Stimulated activated CD4-positive, alpha-beta T cell treated with anti-CD3 and anti-CD28 coated beads, Interleukin-4, amount 100 ng/mL, for 4 hours (primary cell): Measurements from ENCODE around the gene PDE4C.
"Not testable (repeated sequence)": the region's sequence is repeated elsewhere in the genome, so short reads cannot be mapped to it uniquely, and the experiment has no call there.

ENCODE experiments used
- DNase-seq, 2 experiments: peaks; one replicate each; pipeline ENCODE4 v3.0.0-alpha.2; 2020

The PDE4C gene

DNA sequence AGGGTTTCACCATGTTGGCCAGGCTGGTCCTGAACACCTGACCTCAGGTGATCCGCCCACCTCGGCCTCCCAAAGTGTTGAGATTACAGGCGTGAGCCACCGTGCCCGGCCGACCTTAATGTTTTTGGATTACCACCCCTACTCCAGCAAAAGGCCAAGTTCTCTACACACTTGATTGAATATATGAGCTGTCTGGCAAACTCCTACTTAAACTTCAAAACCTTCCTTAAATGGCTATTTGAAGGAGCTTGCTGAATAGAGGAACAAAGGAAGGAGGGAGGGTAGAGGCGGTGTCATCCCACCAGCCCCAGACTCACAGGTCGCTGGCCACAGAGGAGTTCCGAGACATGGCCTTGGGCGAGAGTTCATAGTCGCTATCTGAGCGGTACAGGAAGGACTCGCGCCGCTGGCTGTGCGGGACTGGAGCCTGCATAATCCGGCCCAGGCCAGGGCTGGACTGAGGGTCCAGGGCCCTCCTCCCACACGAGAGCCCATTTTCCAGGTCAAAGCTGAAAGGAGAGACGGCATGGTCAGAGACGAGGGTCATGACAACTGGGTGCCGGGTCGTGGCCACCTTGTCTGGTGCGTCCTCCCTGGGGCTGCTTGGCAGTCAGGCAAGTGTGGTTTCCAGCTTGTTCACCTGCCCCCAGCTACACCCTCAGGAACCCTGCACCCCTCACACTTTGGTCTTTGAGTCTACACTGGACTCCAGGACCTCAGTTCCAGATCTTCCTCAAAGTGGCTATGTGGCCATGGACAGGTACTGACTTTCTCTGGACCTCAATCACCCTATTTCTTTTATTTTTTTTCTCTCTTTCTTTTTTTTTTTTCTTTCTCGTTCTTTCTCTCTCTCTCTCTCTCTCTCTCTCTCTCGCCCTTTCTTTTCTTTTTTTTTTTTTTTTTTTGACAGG is 4.2 kb downstream of the PDE4C start:
- DNase-seq = no peak

- DNase-seq = no peak
Observed at GRCh38 chr19:18220632-18221275, 5.5 kb downstream of the PDE4C start.

DNA sequence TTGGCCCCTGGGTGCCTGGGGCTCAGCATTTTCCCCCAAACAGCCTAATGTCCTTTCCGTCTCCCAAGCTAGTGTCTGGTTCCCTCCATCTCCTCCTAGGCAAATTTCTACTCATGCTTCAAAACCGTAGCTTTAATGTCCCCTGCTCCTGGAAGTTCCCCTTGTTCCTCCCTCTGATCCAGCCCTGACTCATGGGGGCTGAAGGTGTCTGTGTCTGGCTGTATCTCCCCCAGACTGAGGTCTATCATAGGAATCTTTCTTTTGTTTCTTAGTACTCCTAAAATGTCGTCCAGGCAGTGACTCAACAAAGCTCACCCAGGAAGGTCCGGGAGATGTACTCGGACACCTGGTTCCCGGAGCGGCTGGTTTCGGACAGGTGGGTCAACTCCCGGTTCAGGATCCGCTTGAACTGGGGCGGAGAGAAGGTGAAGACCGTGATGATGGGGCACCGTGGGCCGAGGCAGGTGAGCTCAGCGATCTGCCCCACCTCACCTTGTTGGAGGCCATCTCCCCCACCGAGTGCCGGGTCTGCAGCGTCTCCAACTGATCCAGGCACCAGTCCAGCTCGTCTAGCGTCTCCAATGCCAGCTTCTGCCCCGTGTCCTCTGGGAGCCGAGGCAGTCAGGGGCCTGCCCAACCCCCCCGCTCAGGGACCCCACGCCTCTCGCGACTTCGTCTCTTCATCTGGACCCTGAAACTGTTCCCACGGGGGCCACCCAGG is 6.2 kb downstream of the PDE4C start:
- no peak for DNase-seq

- DNase-seq = no peak
Observed at GRCh38 chr19:18218600-18218999, 7.6 kb downstream of the PDE4C start.

- DNase-seq = no peak
Observed at GRCh38 chr19:18218159-18218558, 8.1 kb downstream of the PDE4C start.

- no peak for DNase-seq
Observed at GRCh38 chr19:18216789-18217188, 9.4 kb downstream of the PDE4C start.

GRCh38 chr19:18214779-18215433 is 11.3 kb downstream of the PDE4C start:
- DNase-seq = no peak

DNA sequence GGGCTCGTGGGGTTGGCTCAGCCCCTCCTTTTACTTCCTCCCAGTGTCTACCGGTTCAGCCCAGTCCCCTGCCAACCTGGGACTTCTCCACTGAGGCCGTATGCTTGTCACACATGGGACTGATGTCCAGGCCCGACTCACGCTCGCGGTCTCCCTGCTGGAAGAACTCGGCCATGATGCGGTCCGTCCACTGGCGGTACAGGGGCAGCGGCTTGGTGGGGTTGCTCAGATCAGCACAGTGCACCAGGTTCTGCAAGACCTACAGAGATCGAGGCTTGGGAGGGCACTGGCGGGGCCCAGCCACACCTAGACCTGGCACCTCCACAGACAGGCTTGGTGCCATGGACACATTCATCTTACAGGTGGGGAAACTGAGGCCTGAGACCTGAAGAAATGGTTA is 14.6 kb downstream of the PDE4C start:
- DNase-seq = no peak

GRCh38 chr19:18209912-18210311 is 16.3 kb downstream of the PDE4C start:
- DNase-seq = not testable (repeated sequence)

GRCh38 chr19:18208098-18208951 is 17.9 kb downstream of the PDE4C start:
- peak; percentile 32 to 59 for DNase-seq

DNA sequence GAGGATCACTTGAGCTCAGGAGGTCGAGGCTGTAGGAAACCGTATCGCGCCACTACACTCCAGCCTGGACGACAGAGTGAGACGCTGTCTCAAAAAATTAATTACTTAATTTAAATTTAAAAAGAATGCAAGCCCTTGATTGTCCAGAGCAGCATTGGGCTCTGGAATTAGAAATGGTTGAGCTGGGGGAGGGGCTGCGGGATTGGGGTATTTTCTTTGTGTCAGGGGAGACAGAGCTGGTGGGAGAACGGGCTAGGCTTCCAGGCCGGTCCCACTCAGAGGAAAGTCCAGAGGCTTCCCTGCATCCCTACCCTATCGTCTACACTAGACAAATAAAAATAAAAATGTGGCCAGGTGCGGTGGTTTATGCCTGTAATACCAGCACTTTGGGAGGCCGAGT is 20.2 kb downstream of the PDE4C start:
- DNase-seq = no peak

DNA sequence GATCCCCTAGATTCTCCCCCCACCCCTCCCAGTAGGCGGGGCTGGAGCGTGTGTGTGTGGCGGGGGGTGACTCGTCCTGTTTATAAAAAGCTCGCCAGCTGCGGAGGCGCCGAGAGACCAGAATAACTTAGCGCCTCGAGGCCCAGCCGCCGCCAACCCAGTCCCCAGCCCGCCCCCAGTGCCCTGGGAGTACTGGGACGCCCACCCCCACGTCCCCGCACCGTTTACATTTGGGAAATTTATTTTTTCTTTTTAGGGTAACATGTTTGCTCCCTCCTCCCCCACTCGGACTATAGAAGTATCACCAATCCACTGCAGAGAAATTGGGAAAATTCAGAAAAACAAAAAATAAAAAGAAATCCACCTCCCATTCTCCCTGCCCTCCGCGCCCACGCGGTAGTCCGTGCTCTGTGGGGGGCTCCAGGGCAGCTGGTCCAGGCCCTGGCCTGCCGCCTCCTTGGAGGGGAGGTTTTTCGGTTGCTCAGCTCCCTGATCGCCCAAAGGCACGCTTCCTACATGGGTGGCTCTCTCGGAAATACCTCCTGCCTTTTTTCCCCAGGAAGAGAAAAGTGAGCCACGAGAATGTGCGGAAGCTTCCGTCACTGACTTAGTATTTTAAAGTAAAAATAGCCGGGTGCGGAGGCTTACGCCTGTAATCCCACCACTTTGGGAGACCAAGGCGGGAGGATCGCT is 20.9 kb downstream of the PDE4C start:
- DNase-seq = peak; percentile 49 to 53

GRCh38 chr19:18204394-18205199 is 21.6 kb downstream of the PDE4C start:
- no peak for DNase-seq

GRCh38 chr19:18203863-18204393 is 22.3 kb downstream of the PDE4C start, which contains the start of gene RAB3A:
Gene RAB3A (minus strand): TSS chr19:18204042. CDS start chr19:18202740, 1,302 bp downstream.
- DNase-seq = peak; percentile 98 to 99

- DNase-seq = peak; percentile 31 to 43
Observed at GRCh38 chr19:18203408-18203862, 22.8 kb downstream of the PDE4C start.

DNA sequence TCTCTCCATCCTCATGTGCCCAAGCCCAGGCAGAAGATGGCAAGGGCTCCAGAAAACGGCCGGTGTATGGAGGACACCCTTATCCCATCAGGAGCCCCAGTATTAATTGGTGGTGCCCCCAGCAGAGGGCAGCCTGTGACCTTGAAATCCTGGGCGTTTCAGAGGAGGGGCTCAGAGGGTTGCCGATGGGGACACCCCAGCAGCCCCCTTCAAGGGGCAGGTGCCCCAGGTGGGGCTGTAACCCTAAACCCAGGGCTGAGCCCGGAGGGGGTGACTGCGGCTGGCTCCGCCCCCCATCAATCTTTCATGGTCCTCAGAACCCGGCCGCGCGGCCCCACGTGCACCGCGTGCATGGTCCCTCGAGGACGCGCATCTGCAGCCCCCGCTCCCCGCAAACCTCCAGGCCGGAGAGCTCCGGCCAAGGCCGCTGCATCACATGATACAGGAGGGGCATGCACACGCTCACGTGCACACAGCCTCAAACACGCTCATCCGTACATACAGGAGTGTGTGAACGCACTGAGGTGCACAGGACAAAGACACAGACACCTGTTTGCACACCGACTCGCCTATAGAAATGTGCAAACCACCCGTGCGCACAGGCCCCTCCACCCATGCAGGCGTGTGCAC is 23.3 kb downstream of the PDE4C start:
- peak in 1 of 2 experiments; percentile 23 for DNase-seq

GRCh38 chr19:18202397-18202777 is 23.9 kb downstream of the PDE4C start:
- DNase-seq = no peak

DNA sequence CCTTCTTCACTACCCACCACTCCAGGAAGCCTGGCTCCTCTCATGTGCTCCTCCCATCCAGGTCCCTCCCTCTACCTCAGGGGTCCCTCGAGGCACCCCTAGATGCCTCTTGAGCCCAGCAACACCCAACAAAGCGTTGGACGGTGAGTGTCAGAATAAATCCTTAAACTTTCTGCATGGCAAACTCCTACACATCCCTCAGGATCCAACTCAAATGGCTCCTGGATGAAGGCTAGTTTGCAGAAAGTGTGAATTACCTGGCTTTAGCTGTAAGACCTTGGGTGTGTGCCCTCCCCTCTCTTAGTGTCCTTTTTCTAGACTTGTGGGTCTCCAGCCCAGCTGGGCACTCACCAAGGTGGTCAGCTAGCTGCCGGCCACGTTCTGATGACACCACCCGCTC is 27.9 kb downstream of the PDE4C start:
- DNase-seq = no peak

DNA sequence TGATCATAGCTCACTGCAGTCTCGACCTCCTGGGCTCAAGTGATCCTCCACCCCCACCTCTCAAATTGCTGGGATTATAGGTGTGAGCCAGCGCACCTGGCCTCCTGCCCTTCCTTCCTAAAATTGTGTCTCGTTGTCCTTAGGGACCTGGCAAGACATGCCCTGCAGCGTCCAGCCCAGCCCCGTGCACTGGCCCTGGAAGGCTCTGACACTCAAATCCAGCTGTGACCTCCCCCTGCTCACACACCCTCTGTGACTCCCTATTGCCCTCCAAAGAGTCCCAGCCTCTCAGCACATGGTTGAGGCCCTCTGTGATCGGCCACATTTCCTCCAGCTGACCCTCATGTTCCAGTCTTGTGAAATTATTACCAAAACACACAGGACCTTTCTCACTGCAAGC is 28.3 kb downstream of the PDE4C start:
- DNase-seq = no peak

GRCh38 chr19:18197306-18197705 is 28.9 kb downstream of the PDE4C start:
- no peak for DNase-seq
